COLO668 (cell line): ENCODE measurements around the gene METRN.
"Not testable (repeated sequence)": the region's sequence is repeated elsewhere in the genome, so short reads cannot be mapped to it uniquely, and the experiment has no call there.

ENCODE experiments used
- DNase-seq: peaks from one replicate; lab custom pipeline; 2025; ENCODE audit not compliant: unreplicated experiment; lab: John Stamatoyannopoulos, UW

Gene METRN

DNA sequence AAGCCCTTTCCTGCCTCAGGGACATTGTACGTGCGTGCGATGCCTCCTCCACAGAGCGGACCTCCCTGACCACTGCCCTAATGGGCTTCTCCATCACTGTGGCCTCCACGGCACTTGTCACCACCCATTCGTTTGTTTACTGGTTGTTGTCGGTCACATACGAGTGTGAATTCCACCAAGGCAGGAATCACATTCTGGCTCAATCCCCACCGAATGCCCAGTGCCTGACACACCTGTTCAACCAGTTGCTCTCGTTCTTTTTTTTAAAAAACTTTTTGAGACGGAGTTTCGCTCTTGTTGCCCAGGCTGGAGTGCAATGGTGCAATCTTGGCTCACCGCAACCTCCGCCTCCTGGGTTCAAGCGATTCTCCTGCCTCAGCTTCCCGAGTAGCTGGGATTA, 23.7 kb upstream of the METRN start:
- not testable (repeated sequence) for DNase-seq

DNA sequence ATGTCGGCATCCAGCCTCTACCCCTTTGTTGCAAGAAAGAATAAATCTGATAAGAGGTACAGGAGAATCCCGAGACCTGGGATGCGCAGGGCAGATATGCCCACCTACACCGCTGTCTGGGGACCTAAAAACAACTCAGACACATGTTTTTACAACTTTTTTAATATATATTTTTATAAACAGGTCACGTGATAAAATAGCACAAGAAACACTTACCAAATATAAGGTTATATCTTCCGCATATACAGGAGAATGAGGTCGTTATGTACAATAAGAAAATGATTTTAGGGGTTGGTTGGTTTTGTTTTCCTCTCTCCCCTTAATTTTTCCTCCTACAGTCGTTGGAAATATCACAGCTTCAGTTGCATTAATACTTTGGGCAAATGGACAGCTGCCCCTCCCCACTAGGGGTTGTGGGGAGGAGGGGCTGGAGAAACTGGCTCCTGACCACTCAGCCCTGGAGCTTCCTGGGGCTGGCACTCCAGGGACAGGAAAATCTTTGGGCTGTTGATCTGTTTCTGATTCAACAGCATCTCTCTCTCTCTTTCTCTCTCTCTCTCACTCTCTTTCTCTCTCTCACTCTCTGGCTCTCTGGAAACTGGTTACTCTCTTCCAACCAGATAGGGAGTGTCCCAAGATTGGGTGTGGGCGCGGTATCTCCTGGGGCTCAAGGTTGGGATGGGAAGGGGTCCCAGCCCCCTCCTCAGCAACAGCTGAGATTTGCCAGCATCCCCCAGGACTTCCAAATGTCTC, 22.4 kb upstream of the METRN start:
- no peak for DNase-seq

DNA sequence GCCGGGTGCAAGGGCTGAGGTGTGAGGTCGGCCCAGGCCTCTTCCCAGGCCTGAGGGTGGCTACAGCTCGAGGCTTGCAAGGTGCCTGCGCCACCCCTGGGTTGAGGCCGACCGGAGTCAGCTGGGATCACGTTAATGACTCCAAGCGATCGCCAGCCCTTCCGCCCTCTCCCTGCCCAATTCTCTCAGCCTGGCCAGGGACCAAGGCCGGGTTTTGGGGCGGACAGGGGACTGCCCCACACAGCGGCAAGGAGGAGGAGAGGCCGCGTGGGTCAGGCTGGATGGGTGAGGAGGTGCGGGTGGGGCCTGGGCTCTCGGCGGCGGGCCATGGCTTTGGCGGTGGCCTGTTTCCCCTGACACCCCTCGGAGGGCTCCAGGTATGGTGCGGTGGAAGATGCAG, 21.6 kb upstream of the METRN start:
- no peak for DNase-seq

GRCh38 chr16:693766-694165, 21.2 kb upstream of the METRN start:
- no peak for DNase-seq

DNA sequence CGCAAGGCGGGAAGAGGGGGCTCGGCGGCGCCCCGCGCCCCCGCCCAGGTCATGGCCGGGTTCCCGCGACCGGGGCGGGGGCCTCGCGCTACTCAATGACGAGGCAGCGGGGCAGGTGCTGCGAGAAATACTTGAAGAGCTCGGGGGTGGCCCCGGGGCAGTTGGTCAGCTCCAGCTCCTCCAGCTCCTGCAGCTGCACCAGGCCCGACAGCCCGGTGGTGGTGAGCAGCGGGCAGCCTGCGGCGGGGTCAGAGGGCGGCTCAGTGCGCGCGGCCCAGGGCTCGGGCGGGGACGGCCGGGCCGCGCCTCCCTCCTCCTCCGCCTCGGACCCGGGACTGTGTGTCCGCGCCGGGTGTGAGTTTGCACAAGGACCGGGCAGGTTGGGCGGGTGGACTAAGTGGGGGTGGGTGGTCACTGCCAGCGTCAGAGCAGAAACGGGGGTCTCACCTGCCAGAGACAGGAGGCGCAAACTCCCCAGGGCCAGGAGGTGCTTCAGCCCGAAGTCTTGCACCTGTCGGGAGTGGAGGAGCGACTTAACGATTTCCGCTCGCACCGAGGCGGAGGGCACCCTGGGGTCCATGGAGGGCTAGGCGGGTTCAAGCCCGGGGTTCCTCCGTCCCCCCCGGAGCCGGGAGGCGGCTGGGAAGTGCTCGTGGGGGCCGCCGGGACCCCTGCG, 20.6 kb upstream of the METRN start:
- DNase-seq, result peak; percentile 16

DNA sequence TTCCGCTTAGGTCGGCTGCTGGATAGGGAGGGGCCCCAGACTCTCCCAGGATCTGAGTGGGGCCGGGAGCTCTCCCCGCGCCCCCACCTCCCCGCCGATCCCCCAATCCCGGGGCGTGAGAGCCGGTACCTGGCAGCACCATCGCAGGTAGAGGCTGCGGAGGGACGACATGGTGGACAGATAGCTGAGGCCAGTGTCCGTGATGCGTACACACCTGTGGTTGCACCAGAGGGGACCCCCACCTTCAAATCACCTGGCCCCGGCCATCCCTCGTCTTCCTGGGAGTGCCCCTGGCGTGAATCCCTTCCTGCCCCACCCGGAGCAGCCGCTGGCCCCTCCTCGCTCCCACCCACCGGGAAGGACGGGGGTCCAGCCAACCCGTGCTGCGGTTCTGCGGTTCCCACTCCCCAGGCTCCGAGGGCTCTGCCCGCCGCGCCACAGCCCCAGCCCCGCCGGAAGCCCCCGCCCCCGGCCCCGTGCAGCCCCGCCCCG, 20.0 kb upstream of the METRN start:
- DNase-seq, result no peak

DNA sequence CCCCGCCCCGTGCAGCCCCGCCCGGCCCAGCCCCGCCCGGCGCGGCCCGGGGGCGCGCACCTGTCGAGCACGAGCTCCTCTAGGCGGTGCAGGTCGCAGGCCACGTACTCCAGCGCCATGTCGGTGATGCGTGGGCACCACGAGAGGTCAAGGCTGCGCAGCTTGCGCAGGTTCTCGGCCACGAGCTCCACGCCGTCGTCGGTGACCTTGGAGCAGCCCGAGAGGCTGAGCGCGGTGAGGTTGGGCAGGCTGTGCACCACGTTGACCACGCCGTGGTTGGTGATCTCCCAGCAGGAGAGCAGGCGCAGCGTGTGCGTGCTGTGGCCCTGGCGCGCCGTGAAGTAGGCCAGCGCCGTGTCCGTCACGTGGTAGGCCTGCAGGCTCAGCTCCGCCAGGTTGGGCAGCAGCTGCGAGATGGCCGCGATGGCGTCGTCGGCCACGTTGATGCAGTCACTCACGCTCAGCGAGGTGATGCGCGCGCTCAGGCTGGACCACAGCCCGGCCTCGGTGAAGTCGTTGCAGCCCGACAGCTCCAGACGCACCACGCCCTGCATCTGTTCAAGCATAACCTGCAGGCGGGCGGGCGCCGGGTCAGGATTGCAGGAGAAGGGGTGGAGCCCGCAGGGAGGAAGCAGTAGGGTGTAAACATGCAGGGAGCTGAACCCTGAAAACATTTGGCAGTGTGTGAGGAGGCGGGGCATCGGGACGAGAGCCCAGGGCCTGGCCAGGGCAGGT, 19.4 kb upstream of the METRN start:
- peak; percentile 97 for DNase-seq

GRCh38 chr16:698911-699671, 15.8 kb upstream of the METRN start:
- no peak for DNase-seq

DNA sequence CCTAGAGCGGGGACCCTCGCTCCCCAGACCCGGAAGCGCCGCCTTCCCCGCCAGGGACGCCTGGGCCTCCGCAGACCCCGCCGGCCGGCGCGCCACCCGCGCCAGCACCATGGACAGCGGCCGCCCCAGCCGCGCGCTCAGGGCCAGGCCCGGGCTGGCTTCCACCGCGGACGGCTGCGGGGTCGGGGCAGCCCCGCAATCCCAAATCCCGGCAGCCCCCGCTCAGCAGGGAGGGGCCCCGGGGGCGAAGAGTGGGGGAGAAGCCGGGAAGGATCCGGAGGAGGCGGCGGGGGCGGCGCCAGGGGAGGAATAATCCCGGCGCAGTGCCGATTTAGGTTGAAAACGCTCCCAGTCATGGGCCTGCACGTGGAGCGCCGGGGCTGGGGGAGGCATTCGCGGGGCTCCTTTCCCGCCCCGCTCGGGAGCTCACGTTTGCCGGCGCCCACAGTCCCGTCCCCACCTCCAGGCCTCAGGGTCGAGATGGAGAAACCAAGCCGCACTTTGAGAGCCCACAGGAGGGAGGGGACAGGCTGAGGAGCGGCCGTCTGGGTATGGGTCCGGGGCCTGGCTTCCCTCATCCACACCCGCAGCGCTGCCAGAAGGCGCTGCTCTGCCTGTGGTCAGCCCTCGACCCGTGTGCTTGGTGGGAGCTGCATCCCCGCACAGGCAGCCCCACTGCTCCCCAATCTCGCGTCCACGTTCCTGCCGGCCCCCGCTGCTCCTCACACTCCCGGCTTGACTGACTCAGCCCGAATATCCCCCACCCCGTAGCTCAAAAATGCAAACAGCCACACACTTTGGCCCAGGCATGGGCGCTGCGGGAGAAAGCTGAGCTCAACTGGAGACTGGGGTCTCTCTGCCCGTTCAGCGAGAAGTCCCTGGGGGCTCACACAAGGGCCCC, 14.0 kb upstream of the METRN start:
- DNase-seq, result no peak

GRCh38 chr16:702341-702740, 12.6 kb upstream of the METRN start:
- no peak for DNase-seq

DNA sequence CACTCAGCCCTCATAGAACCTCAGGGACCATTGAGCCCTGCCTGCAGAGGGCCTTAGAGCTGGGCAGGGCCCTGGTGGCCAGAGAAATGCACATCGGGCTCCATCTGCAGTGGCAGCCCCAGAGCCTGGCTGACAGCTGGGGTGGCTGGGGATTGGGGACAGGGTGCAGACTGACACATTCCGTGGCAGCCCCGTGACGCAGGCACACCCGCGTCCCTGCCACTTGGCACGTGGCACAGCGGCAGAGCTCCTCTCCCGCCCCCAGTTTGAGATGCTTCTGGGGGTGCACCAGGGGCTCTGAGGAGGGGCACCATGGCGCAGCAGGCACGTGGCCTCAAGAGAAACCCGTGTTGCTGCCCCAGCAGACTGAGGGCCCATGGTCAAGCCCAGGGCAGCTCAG, 11.5 kb upstream of the METRN start:
- DNase-seq, result no peak

GRCh38 chr16:704047-704446, 10.9 kb upstream of the METRN start:
- peak; percentile 25 for DNase-seq

DNA sequence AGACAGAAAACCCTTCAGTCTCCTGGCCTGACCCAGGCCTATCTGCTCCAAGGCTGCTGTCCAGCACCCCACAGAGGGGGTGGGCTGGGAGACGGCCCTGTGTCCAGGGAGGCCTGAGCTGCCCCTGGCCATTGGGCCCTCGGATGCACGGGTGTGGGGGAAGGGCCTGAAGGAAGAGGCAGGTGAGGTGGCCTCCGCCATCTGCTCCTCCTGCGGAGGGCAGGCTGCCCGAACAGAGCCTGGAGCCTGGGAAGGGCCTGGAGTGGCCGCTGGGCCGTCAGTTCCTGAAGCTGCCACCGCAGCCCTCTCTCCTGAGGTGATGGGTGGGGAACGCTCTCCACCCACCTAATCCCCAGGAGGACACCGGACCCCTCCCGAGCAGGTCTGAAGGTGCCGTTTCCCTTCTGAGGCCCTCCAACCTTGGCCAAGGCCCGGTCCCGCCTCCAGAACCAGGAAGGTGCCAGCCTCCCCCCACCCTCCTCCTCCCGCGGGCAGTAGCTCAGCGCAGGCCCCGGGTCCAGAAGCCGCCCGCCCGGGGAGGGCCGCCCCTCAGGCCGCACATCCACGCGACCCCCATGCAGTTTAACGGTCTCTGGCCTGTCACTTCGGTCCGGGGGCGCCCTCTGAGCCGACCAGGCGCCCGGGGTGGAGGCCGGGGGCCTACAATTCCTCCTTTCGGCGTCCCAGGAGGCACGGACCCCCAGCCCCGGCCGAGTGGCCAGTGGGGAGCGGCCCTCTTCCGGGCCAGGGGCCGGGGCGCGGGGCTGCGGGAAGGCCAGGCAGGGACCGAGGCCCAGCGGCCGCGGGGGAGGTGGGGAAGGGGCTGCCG, 10.2 kb upstream of the METRN start:
- peak; percentile 67 for DNase-seq

DNA sequence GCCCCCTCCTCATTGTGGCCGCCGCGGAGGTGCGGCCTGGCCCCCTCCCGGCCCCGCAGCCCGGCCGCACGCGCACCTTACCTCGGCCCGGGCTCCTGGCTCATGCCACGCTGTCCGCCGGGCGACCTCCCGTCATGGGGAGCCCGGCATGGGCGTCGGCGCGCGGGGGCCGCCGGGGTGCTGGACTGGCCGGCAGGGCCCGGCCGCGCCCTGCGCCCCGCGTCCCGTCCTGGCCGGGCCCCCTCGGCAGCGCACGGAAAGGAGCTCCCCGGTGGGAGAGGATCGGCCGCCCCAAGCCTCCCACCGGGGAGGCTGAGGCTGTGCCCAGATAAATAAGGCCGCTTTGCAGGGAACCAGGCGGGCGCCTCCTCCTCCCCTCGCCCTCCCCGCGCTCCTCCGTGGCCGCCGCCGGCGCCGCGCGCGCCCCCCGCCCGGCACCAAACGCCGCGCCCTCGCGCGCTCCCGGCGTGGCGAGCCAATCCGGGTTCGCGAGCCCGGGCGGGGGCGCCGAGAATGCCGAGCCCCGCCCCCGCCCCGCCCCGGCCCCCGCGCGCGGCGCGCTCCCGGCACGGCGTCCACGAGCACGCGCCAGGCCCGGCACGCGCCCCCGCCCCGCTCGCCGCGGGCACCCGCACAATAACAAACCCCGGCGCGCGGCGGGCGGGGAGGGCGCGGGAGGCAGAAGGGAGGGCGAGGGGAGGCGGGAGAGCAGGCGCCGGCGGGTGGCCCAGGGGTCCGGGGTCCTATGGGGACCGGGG, 9.3 kb upstream of the METRN start, which contains the start of gene FBXL16:
FBXL16 (minus strand) TSS at position 371 of the 758 bp plus-strand sequence. CDS start 8,396 bp downstream, outside the sequence.
- peak; percentile 95 for DNase-seq

DNA sequence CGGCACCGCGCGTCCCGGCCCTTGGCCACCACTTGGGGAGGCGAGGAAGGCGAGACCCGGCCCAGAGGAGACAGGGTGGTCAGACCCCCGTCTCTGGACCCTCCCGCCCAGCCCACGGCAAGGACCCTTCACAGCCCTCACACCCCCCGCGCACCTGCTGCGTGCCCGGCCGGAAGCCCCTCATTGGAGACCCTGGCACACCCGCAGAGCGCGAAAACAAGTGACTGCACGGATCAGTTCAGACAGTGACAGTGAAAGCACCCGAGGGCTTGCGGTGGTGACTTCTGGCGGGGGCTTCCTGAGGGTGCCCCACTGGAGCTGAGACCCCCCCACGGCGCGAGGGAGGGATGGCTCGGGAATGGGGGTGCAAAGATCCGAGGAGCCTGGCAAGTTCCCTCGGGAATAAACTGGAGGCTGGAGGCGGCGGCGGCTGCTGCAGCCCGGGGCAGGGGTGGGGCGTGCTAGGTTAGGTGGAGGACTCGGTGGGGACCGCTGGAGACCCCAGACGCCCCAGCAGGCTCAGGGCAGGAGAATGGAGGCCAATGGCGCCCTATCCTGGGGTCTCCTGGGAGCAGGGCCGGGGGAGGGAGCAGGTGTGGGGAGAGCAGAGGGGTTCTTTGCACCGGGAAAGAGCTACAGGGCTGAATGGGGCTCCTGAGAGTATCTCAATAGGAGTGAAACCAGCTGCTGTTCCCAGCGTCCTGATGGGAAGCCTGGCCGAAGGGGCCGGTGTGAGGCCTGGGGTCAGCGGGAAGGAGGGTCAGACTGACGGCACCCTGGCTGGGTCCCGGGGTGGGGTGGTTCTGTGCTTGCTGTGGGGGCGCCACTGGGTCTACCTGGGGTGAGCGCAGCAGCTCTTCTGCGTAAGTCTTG, 8.5 kb upstream of the METRN start:
- DNase-seq, result peak; percentile 55

DNA sequence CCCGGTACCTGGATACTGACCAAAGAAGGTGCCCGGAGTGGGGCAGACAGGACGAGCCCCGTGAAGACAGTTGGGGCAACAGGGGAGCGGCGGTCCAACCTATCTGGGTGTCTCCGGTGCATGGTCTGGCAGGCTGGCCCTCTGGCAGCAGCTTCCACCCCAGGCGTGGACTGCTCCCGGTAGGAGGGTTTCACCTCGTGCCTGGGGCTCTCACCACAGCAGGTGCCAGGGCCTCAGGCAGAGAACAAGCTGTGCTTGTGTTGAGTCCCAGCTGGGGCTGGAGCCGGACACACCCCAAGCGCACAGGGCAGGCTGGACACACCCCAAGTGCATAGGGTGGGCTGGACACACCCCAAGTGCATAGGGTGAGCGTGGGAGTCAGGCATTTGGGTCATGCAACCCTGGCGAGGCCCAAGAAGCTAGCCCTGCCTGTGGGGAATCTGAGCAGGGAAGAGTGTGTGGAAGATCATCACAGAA, 7.8 kb upstream of the METRN start:
- DNase-seq, result peak; percentile 80

DNA sequence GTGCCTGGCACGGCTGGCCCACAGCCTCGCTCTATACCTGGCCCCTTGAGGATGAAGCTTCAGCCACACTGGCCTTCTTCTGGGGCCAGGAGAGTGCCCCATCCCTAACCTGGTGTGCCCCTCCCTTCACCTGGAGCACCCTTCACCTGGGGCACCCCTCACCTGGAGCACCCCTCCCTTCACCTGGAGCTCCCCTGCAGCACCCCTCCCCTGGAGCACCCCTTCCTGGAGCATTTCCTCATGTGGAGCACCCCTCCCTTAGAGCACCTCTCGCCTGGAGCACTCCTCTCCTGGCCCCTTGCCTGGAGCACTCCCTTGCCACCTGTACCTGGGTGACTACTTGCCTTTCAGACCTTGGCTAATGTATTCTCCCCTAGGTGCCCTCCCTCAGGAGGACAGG, 6.9 kb upstream of the METRN start:
- no peak for DNase-seq
